IMR-90 (cell line): Measurements from ENCODE around the gene USP14. TPM values are rescaled to one million over a fixed set of nuclear protein-coding genes. Genes with fewer than 3 reads are reported as not detected.

Experiments used
- ATAC-seq: fragments of 200-7000 bp; cut with Tn5 transposase; 2 replicates; pipeline ENCODE4 v1.9.1; 2020; ENCODE audit warnings: low read depth, mild to moderate bottlenecking, moderate library complexity
- BruUV-seq: library from RNA; stranded (reverse); fragments of 400-500 nt; replicated peaks from 2 replicates; lab custom pipeline; 2021; lab: Mats Ljungman, UMichigan
- CTCF ChIA-PET: fragments of 300-600 bp; formaldehyde crosslinking; extraction: SDS; loops from one replicate; lab custom pipeline; 2021; ENCODE audit warnings: antibody characterized with exemption; lab: Yijun Ruan, JAX
- POLR2A ChIA-PET: fragments of 300-600 bp; sonication (Branson Sonifier 250); formaldehyde crosslinking; loops from one replicate; lab custom pipeline; 2022; ENCODE audit warnings: antibody characterized with exemption; ENCODE audit not compliant: unreplicated experiment; lab: Charles Lee
- DNase-seq: peaks from one replicate; pipeline ENCODE4 v3.0.0; 2013
- H2AFZ ChIP-seq: replicated peaks from 2 replicates; pipeline ENCODE3; 2013; ENCODE audit warnings: low read length, mild to moderate bottlenecking; ENCODE audit not compliant: poor library complexity
- H2AK5ac ChIP-seq: 2 replicates; pipeline ENCODE4 v1.6.1; 2013; ENCODE audit warnings: low read depth, low read length, inconsistent platforms
- H2AK9ac ChIP-seq: replicated peaks from 2 replicates; pipeline ENCODE3; 2013; ENCODE audit warnings: mild to moderate bottlenecking, low read depth, low read length, moderate library complexity; ENCODE audit not compliant: poor library complexity
- H2BK120ac ChIP-seq: 2 replicates; pipeline ENCODE4 v1.6.1; 2013; ENCODE audit warnings: low read depth, low read length, inconsistent platforms
- H2BK15ac ChIP-seq: 3 replicates; pipeline ENCODE4 v1.6.1; 2013; ENCODE audit warnings: low read depth, low read length, inconsistent platforms
- H2BK20ac ChIP-seq: 2 replicates; pipeline ENCODE4 v1.6.1; 2013; ENCODE audit warnings: low read depth, mild to moderate bottlenecking, inconsistent platforms, low read length, moderate library complexity
- H2BK5ac ChIP-seq: 2 replicates; pipeline ENCODE4 v1.6.1; 2013; ENCODE audit warnings: mild to moderate bottlenecking, low read depth, low read length, inconsistent platforms; ENCODE audit not compliant: poor library complexity, severe bottlenecking
- H3K14ac ChIP-seq: replicated peaks from 2 replicates; pipeline ENCODE4 v1.6.1; 2013; ENCODE audit warnings: low read depth, low read length, inconsistent platforms
- H3K18ac ChIP-seq: 2 replicates; pipeline ENCODE4 v1.6.1; 2013; ENCODE audit warnings: low read depth, low read length, control low read depth
- H3K23ac ChIP-seq: 2 replicates; pipeline ENCODE4 v1.6.1; 2013; ENCODE audit warnings: low read depth, low read length, inconsistent platforms
- H3K27ac ChIP-seq: 2 replicates; pipeline ENCODE4 v1.5.1; 2013; ENCODE audit warnings: mild to moderate bottlenecking, control low read depth, low read length; ENCODE audit not compliant: insufficient read depth
- H3K27me3 ChIP-seq: 2 replicates; pipeline ENCODE4 v1.6.1; 2013; ENCODE audit warnings: low read length; ENCODE audit not compliant: control insufficient read depth, insufficient read depth
- H3K36me3 ChIP-seq: 2 replicates; pipeline ENCODE4 v1.6.1; 2013; ENCODE audit warnings: low read length, mixed read lengths; ENCODE audit not compliant: control insufficient read depth, insufficient read depth
- H3K4ac ChIP-seq: 2 replicates; pipeline ENCODE4 v1.6.1; 2013; ENCODE audit warnings: low read depth, low read length, inconsistent platforms
- H3K4me1 ChIP-seq: 2 replicates; pipeline ENCODE4 v1.6.1; 2013; ENCODE audit warnings: low read length, mixed read lengths; ENCODE audit not compliant: control insufficient read depth, insufficient read depth
- H3K4me2 ChIP-seq: 2 replicates; pipeline ENCODE4 v1.6.1; 2013; ENCODE audit warnings: low read depth, mild to moderate bottlenecking, control low read depth, low read length, moderate library complexity
- H3K4me3 ChIP-seq: 2 replicates; pipeline ENCODE4 v1.5.1; 2013; ENCODE audit warnings: low read depth, mild to moderate bottlenecking, control low read depth, low read length, moderate library complexity; ENCODE audit not compliant: insufficient read depth
- H3K56ac ChIP-seq: 2 replicates; pipeline ENCODE4 v1.6.1; 2013; ENCODE audit warnings: low read length, inconsistent platforms; ENCODE audit not compliant: insufficient read depth; ENCODE audit errors: extremely low read depth
- H3K79me1 ChIP-seq, 2 experiments: 2 replicates each; pipeline ENCODE4 v1.6.1; 2013; ENCODE audit warnings: low read length in 2 of 2, inconsistent platforms in 1 of 2, low read depth in 1 of 2
- H3K9ac ChIP-seq: 2 replicates; pipeline ENCODE4 v1.6.1; 2013; ENCODE audit warnings: low read depth, low read length, control low read depth
- H3K9me1 ChIP-seq: 2 replicates; pipeline ENCODE4 v1.6.1; 2013; ENCODE audit warnings: low read length, inconsistent platforms; ENCODE audit not compliant: insufficient read depth
- H3K9me3 ChIP-seq: 2 replicates; pipeline ENCODE4 v1.6.1; 2013; ENCODE audit warnings: low read length; ENCODE audit not compliant: control insufficient read depth, insufficient read depth
- H4K20me1 ChIP-seq: 2 replicates; pipeline ENCODE4 v1.6.1; 2013; ENCODE audit warnings: low read length, inconsistent platforms; ENCODE audit not compliant: insufficient read depth
- H4K5ac ChIP-seq: 2 replicates; pipeline ENCODE4 v1.6.1; 2013; ENCODE audit warnings: mild to moderate bottlenecking, low read depth, low read length, control low read depth
- H4K8ac ChIP-seq, 2 experiments: 2 replicates each; pipeline ENCODE4 v1.6.1; 2013; ENCODE audit warnings: low read depth in 2 of 2, low read length in 2 of 2, control low read depth in 1 of 2, inconsistent platforms in 1 of 2
- H4K91ac ChIP-seq: 2 replicates; pipeline ENCODE4 v1.6.1; 2013; ENCODE audit warnings: low read depth, low read length, inconsistent platforms; ENCODE audit not compliant: insufficient read depth
- CEBPB ChIP-seq: IDR thresholded peaks from 2 replicates; pipeline ENCODE4 v1.6.1; 2012; ENCODE audit warnings: low read depth, low read length, improper control_type of control experiment
- CHD1 ChIP-seq: IDR thresholded peaks from 2 replicates; pipeline ENCODE4 v1.6.1; 2012; ENCODE audit warnings: low read depth, low read length, improper control_type of control experiment
- ELK1 ChIP-seq: fragments of 150-350 bp; IDR thresholded peaks from 2 replicates; pipeline ENCODE4 v1.6.1; 2016; ENCODE audit warnings: low read depth, mild to moderate bottlenecking, low read length, moderate library complexity, borderline replicate concordance
- MAFK ChIP-seq: IDR thresholded peaks from 2 replicates; pipeline ENCODE4 v1.6.1; 2012; ENCODE audit warnings: low read depth, low read length, improper control_type of control experiment
- MXI1 ChIP-seq: IDR thresholded peaks from 2 replicates; pipeline ENCODE4 v1.6.1; 2012; ENCODE audit warnings: low read depth, mild to moderate bottlenecking, low read length, moderate library complexity, borderline replicate concordance
- NFE2L2 ChIP-seq: fragments of 150-350 bp; IDR thresholded peaks from 2 replicates; pipeline ENCODE4 v1.6.1; 2016; ENCODE audit warnings: low read depth, mild to moderate bottlenecking, low read length
- RAD21 ChIP-seq: IDR thresholded peaks from 2 replicates; pipeline ENCODE4 v1.6.1; 2012; ENCODE audit warnings: low read length, improper control_type of control experiment
- SMC3 ChIP-seq: fragments of 150-350 bp; IDR thresholded peaks from 2 replicates; pipeline ENCODE4 v1.6.1; 2016; ENCODE audit warnings: low read depth, mild to moderate bottlenecking, antibody characterized with exemption, low read length, moderate library complexity
- USF2 ChIP-seq: fragments of 150-350 bp; IDR thresholded peaks from 2 replicates; pipeline ENCODE4 v1.6.1; 2017; ENCODE audit warnings: mild to moderate bottlenecking, antibody characterized with exemption, low read length, low read depth
- WGBS, 2 experiments: methylation state at CpG; one replicate each; pipeline versions ENCODE4 v1.1.5 to v1.1.7; 2013; ENCODE audit warnings: missing lambda C conversion rate in 2 of 2; ENCODE audit not compliant: insufficient read length in 1 of 2; ENCODE audit errors: extremely low coverage in 2 of 2; 5-methylcytosine and 5-hydroxymethylcytosine counted together
- dilution Hi-C: fragments of 300-500 bp; cut with HindIII; formaldehyde crosslinking; loops from one replicate; pipeline ENCODE4 v1.14.3; 2018; ENCODE audit warnings: low sequenced_read_pairs; ENCODE audit not compliant: unreplicated experiment
- in situ Hi-C: fragments of 300-500 bp; cut with MboI; formaldehyde crosslinking; loops from 3 replicates; pipeline ENCODE4 v1.14.3; 2019; ENCODE audit warnings: low sequenced_read_pairs, inconsistent platforms, mixed read lengths
- intact Hi-C: fragments of 100-400 bp; cut with micrococcal nuclease; formaldehyde crosslinking; loops from 2 replicates; pipeline ENCODE4 v1.10.0; 2022
- polyA plus RNA-seq, 3 experiments: library from polyadenylated mRNA; depleted of rRNA; stranded (reverse); fragments of >200 nt; gene quantifications; 2 replicates each; pipeline ENCODE4 v1.2.3, GENCODE V29; 2012; ENCODE audit warnings: low replicate concordance in 1 of 3
- total RNA-seq: library from RNA; depleted of rRNA; stranded (reverse); fragments of >200 nt; gene quantifications from 2 replicates; pipeline ENCODE4 v1.2.3, GENCODE V29; 2012

USP14 gene
- total and polyA plus RNA-seq, 2 of the 4 experiments (the other 2 are of a cell fraction) = 11.5 to 32.4 TPM

DNA sequence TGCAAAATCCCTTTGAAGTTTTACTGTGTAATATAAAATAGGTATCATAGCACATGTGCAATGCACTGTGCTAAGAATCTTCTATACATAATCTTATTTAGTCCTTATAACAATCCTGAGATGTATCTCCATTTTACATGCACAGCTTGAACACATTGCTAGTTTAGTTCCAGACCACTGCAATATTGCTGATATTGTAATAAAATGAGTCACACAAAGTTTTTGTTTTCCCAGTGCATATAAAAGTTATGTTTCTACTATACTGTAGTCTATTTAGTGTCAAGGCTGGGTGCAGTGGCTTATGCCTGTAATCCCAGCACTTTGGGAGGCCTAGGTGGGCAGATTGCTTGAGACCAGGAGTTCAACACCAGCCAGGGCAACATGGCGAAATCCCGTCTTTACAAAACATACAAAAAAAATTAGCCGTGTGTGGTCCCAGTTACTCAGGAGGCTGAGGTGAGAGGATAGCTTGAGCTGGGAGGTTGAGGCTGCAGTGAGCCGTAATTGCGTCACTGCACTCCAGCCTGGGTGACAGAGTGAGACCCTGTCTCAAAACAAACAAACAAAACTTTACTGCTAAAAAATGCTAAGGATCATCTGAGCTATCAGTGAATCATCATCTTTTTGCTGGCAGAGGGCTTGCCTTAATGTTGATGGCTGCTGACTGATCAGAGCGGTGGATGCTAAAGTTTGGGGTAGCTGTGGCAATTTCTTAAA, 1.7 kb upstream of the USP14 start:
- no CpG with 5 or more reads among the region's 6 CpGs for WGBS, 2 experiments
- Histone ChIP-seq H3K4me2 (no peak overlapping the region), H3K27me3 (no peaks in the 10 kb centered on the region; the same call in 1 of the 2 replicates), H2AFZ (no peak overlapping the region), H3K4me3 (no peak overlapping the region), H3K14ac (no peak overlapping the region), H3K4me1 (no peaks in the 10 kb centered on the region), H4K20me1 (peaks cover 15% of the 10 kb centered on the region), H2BK5ac (no peak overlapping the region), H3K23ac (no peak overlapping the region), H2AK5ac (no peak overlapping the region), H2AK9ac (no peak overlapping the region), H3K18ac (no peak overlapping the region), H3K9me3 (no peaks in the 10 kb centered on the region), H2BK20ac (no peak overlapping the region), H3K79me1 (peaks cover 0 to 18% of the 10 kb centered on the region in 2 experiments; a peak in 2 of 4 replicates), H3K4ac (no peak overlapping the region), H3K9me1 (no peaks in the 10 kb centered on the region), H4K91ac (no peak overlapping the region), H2BK120ac (no peak overlapping the region), H4K5ac (no peak overlapping the region), H3K9ac (no peak overlapping the region), H3K56ac (no peak overlapping the region), H3K36me3 (no peaks in the 10 kb centered on the region), H3K27ac (no peak overlapping the region), H2BK15ac (no peak overlapping the region), H4K8ac (no peak overlapping the region)
- POLR2A ChIA-PET = no interaction called here
- intact Hi-C loops (no loop called here), in situ Hi-C loops (no loop called here), dilution Hi-C loops (no loop called here)
- CTCF ChIA-PET = no interaction called here
- ATAC-seq (no peak), DNase-seq (no peak)
- TF ChIP-seq NFE2L2 (no peak), RAD21 (no peak), MAFK (peak; percentile 11; the same call in 1 of the 2 replicates), CEBPB (0 out of 2 replicates have a peak, but pooled peaks have one; percentile 13), MXI1 (no peak), ELK1 (no peak), SMC3 (no peak), USF2 (no peak), CHD1 (no peak)
- BruUV-seq = no TSS peak
